WI38 (cell line): ENCODE results near the gene SPATA6.

Experiments
- H3K4me3 ChIP-seq: 2 replicates; pipeline ENCODE4 v1.5.1; 2011; ENCODE audit warnings: low read depth, mild to moderate bottlenecking, control low read depth, low read length
- CTCF ChIP-seq: IDR thresholded peaks from 2 replicates; pipeline ENCODE4 v1.5.1; 2012; ENCODE audit warnings: low read depth, mild to moderate bottlenecking, control low read depth, low read length

Gene SPATA6

DNA sequence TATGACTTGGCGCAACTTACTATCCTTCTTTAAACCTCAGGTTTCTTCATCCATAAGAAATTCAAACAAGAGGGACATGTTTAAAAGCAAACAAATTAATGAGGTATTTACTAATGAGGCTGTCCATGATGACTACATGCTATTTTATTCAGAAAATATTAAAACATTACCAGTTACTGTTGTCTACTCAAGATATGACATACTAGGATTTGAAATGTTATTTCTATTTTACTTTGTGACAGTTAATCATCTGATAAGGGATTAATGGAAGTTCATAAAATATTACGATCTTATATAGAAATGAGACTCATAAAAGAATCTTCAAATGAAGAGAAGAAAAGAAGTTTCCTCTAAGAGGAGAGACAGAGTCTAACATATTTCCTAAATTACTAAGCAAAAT, 80.1 kb downstream of the SPATA6 start:
- TF ChIP-seq CTCF, result no peak

GRCh38 chr1:48387409-48387808, 84.6 kb downstream of the SPATA6 start:
- H3K4me3 ChIP-seq, result no peak overlapping the region
- TF ChIP-seq CTCF, result no peak

More for the DNA sequence above, 80.1 kb downstream of the SPATA6 start:
- H3K4me3 ChIP-seq, result no peak overlapping the region

DNA sequence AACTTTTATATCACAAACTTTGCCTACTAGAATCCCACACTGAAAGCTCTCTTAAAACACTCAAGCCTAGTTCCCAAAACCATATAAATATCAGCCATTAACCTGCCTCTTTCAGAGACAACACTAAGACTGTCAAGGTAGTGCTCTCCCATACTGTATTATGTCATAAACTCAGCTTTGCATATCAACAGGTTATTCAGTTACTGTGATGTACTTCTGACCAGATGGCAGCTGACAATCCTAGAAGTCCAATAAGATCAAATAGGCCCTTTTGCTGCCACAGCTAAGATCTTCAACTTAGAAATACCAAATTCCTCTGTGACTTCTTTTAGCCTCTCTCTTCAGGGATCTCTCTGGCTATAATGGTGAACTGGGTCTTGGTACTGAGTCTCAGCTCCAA, 97.2 kb downstream of the SPATA6 start:
- H3K4me3 ChIP-seq, result no peak overlapping the region
- TF ChIP-seq CTCF, result no peak

DNA sequence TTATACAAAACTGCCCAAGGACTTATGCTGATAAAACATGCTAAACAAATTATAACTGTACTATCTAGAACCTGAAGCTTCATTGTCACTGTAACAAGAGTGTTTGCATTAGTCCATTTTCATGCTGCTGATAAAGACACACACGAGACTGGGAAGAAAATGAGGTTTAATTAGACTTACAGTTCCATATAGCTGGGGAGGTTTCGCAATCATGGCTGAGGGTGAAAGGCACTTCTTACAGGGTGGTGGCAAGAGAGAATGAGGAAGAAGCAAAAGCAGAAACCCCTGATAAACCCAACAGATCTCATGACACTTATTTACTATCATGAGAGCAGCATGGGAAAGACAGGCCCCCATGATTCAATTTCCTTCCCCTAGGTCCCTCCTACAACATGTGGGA, 100.4 kb downstream of the SPATA6 start:
- no peak overlapping the region for H3K4me3 ChIP-seq
- no peak for TF ChIP-seq CTCF

- H3K4me3 ChIP-seq, result no peak overlapping the region
- no peak for TF ChIP-seq CTCF
These were observed 109.1 kb downstream of the SPATA6 start for GRCh38 chr1:48362901-48363300.

DNA sequence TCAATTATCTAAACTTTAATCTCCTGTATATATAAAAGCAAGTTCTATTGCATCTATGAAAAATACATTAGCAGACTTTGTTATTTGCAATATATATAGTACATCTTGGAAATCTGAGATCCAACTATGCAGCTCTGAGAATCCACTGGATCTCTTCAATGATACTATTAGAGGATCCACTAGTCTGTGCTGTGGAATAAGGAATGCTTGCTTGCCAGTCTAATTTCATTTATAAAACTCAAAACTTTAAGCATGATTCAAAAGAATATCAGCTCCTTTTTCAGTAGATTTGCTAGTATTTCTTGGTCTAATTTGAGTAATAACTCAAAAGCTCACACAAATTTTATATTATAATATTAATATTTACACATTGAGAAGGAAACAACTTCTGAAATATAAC, 115.1 kb downstream of the SPATA6 start:
- no peak overlapping the region for H3K4me3 ChIP-seq
- TF ChIP-seq CTCF, result no peak

DNA sequence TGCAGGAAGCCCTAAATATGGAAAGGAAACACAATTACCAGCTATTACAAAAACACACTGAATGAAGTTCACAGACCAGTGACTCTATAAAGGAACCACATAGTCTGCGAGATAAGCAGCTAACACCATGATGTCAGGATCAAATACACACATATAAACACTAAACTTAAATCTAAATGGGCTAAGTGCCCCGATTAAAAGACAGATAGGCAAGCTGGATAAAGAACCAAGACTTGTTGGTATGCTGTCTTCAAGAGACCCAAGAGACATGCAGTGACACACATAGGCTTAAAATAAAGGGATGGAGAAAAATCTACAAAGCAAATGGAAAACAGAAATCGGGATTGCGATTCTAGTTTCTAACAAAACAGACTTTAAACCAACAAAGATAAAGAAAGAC, 127.6 kb downstream of the SPATA6 start:
- no peak overlapping the region for H3K4me3 ChIP-seq
- TF ChIP-seq CTCF, result no peak
